Nephron (organoid): ENCODE measurements around the gene DNM1.

Experiments used
- H3K27ac Mint-ChIP-seq, 3 experiments: 2 replicates each; pipeline ENCODE4 v1.8.0; 2020; ENCODE audit warnings: mixed read lengths in 3 of 3, mild to moderate bottlenecking in 2 of 3, moderate library complexity in 1 of 3
- H3K27me3 Mint-ChIP-seq: 2 replicates; pipeline ENCODE4 v1.8.0; 2021; ENCODE audit warnings: low read depth, mild to moderate bottlenecking, moderate library complexity, mixed read lengths
- H3K36me3 Mint-ChIP-seq: 2 replicates; pipeline ENCODE4 v1.8.0; 2020; ENCODE audit warnings: low read depth, mixed read lengths
- H3K4me1 Mint-ChIP-seq: 2 replicates; pipeline ENCODE4 v1.8.0; 2020; ENCODE audit warnings: mixed read lengths
- H3K4me3 Mint-ChIP-seq, 3 experiments: 2 replicates each; pipeline ENCODE4 v1.8.0; 2020; ENCODE audit warnings: mild to moderate bottlenecking in 3 of 3, mixed read lengths in 3 of 3, moderate library complexity in 2 of 3
- H3K9me3 Mint-ChIP-seq: 2 replicates; pipeline ENCODE4 v1.8.0; 2020; ENCODE audit warnings: mixed read lengths
- TF ChIP-seq, protein P1 (sequence below), 3 experiments: fragments of 200-600 bp; sonication (generic); IDR thresholded peaks; one replicate each; pipeline ENCODE4 v1.5.0; 2021; ENCODE audit warnings: antibody characterized with exemption in 3 of 3; ENCODE audit not compliant: unreplicated experiment in 3 of 3

The DNM1 gene

DNA sequence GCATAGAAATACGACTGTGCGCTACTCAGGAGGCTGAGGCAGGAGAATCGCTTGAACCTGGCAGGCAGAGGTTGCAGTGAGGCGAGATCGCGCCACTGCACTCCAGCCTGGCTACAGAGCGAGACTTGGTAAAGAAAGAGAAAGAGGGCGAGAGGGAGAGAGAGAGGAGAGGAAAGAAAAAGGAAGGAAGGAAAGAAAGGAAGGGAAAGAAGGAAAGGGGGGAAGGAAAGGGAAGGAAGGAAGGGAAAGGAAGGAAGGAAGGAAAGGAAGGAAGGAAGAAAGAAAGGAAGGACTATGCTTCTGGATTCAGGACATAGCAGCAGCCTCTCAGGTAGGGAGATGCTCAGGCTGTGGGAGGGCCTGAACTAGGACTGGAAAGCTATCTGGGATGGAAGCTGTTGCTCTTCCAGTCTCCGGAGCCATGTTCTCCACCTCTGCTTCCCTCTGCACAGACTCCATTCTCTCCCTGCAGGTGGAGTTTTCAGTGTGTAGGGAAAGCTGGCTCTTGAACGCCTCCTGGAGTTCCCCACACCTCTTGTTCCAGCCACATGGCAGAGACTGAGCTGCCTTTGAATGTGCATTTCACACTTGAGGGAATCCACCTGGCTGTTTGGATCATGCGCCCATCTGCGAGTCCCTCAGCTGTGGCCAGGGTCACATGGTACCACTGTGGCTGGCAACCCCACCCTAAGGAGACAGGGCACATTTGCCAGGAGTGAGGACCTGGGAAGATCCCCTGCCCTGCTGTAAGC lies 82.0 kb downstream of the DNM1 start:
- TF ChIP-seq, protein P1, sequence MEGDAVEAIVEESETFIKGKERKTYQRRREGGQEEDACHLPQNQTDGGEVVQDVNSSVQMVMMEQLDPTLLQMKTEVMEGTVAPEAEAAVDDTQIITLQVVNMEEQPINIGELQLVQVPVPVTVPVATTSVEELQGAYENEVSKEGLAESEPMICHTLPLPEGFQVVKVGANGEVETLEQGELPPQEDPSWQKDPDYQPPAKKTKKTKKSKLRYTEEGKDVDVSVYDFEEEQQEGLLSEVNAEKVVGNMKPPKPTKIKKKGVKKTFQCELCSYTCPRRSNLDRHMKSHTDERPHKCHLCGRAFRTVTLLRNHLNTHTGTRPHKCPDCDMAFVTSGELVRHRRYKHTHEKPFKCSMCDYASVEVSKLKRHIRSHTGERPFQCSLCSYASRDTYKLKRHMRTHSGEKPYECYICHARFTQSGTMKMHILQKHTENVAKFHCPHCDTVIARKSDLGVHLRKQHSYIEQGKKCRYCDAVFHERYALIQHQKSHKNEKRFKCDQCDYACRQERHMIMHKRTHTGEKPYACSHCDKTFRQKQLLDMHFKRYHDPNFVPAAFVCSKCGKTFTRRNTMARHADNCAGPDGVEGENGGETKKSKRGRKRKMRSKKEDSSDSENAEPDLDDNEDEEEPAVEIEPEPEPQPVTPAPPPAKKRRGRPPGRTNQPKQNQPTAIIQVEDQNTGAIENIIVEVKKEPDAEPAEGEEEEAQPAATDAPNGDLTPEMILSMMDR (IDR thresholded peaks at IDR 0.05; ENCODE audit: unreplicated experiment in 3 of 3) = no peak
- peaks cover 1% of the 10 kb centered on the region for H3K27me3 Mint-ChIP-seq
- H3K4me3 Mint-ChIP-seq = no peak overlapping the region
- peaks cover 23% of the 10 kb centered on the region for H3K36me3 Mint-ChIP-seq
- peak overlapping the region in 2 of 3 experiments; percentile 23 to 62 for H3K27ac Mint-ChIP-seq
- peaks cover 13% of the 10 kb centered on the region for H3K4me1 Mint-ChIP-seq
- H3K9me3 Mint-ChIP-seq = no peaks in the 10 kb centered on the region

DNA sequence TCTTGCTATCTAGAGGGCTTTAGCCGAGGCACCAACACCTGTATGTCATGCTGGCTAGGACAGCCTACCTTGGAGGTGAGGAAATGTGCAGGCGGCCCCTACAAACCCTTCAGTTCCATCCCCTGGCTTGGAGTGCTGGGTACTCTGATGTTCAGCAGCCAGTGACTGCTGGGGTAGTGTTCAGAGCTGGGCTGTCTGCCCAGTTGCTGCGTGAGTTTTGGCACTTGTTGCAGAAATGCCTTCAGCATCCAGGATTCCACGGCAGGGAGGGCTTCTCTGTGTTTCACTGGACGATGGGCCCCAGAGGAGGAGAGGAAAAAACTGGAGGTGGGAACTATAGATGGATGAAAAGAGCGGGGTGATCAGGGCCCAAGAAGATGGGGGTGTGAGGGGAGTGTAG lies 83.3 kb downstream of the DNM1 start:
- Mint-ChIP-seq H3K27ac (peak overlapping the region in 2 of 3 experiments; percentile 90 to 91), H3K36me3 (peaks cover 21% of the 10 kb centered on the region), H3K4me1 (peaks cover 7% of the 10 kb centered on the region), H3K4me3 (peak overlapping the region in 1 of 3 experiments; percentile 18), H3K27me3 (no peaks in the 10 kb centered on the region), H3K9me3 (no peaks in the 10 kb centered on the region)
- TF ChIP-seq, protein P1 (IDR thresholded peaks at IDR 0.05; ENCODE audit: unreplicated experiment in 3 of 3) = no peak

DNA sequence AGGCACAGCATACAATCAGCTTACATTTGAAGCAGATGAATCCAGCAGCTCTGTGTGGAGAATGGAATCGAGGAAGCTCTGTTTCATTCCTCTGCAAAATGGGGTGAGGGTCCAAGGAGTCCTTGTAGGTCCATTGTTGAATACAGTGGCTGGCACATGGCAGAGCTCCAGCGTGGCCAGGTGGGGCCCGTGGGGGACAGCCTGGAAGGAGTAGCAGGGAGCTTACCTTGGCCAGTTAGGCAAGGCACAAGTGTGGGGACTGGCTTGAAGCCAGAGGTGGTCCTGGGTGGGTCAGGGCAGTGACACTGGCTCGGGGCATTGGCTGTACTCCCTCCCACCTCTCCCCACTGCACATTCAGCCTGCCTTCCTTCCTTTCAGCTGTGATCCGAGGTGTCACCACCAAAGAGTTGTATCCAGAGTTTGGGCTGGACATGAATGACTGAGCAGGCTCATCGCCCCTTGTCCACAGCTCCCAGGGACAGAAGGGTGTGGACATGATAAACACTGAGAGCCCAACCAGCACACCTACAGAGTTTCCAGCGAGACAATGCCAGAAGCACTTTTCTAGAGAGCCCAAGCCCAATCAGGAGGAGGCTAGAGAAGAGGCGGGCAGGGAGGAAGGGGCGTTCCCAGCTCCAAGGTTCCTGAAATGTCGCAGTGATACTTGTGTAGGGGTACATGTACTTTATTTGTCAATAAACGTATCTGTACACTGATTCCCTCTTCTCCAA lies 85.3 kb downstream of the DNM1 start:
- Mint-ChIP-seq H3K9me3 (no peaks in the 10 kb centered on the region), H3K36me3 (peaks cover 18% of the 10 kb centered on the region), H3K4me3 (no peak overlapping the region), H3K4me1 (peaks cover 6% of the 10 kb centered on the region), H3K27ac (peak overlapping the region in 2 of 3 experiments; percentile 26 to 41), H3K27me3 (no peaks in the 10 kb centered on the region)
- TF ChIP-seq, protein P1 (IDR thresholded peaks at IDR 0.05; ENCODE audit: unreplicated experiment in 3 of 3) = no peak

DNA sequence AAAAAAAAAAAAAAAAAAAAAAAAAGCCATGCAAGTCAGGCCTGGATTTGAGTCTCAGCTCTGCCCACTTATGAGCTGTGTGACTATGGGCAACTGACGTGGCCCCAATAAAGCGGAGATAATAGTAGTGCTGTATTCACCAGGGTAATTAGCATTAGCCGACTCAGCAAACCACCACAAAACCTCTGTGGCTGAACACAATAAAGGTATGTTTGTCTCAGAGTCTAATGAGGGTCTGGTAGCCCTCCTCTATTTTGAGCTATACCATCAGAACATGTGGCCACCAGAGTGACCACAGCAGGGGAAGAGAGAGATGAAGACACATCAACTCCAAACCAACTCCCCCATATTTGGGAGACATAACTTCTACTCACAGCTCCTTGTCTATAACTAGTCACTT lies 88.8 kb downstream of the DNM1 start:
- TF ChIP-seq, protein P1 (IDR thresholded peaks at IDR 0.05; ENCODE audit: unreplicated experiment in 3 of 3) = no peak
- H3K4me1 Mint-ChIP-seq = no peaks in the 10 kb centered on the region
- H3K9me3 Mint-ChIP-seq = no peaks in the 10 kb centered on the region
- peaks cover 17% of the 10 kb centered on the region for H3K36me3 Mint-ChIP-seq
- H3K27ac Mint-ChIP-seq = no peak overlapping the region
- no peaks in the 10 kb centered on the region for H3K27me3 Mint-ChIP-seq
- H3K4me3 Mint-ChIP-seq = no peak overlapping the region

DNA sequence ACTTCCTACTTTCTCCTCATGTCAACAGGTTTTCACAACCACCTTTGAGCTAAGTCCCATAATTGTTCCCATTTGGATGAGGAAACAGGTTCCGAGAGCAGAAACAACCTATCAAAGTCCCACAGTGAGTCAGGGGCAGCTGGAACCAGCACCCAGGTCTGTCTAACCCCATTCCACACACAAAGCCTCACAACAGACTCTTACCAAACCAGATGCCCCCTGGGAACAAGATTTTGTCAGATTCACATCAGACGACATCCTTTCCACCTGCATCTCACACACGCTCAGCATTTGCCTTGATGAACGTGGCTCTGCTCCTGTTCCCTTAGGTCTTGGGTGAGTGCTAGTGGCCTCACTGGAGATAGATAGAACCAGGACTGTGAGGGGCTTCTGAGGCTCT lies 89.9 kb downstream of the DNM1 start:
- Mint-ChIP-seq H3K4me3 (no peak overlapping the region), H3K27me3 (no peaks in the 10 kb centered on the region), H3K27ac (no peak overlapping the region), H3K9me3 (no peaks in the 10 kb centered on the region), H3K36me3 (peaks cover 13% of the 10 kb centered on the region), H3K4me1 (no peaks in the 10 kb centered on the region)
- TF ChIP-seq, protein P1 (IDR thresholded peaks at IDR 0.05; ENCODE audit: unreplicated experiment in 3 of 3) = no peak
